ENCODE data around the gene TMEM256. TPM values are rescaled to one million over a fixed set of nuclear protein-coding genes. Genes with fewer than 3 reads are reported as not detected.

The TMEM256 gene
- total RNA-seq, 4 donors from 2014 or later, result 28.9 to 65.6 (median 50.2) TPM

GRCh38 chr17:7435676-7436555, 32.0 kb upstream of the TMEM256 start:
- H3K9me3 ChIP-seq, result no peaks in the 10 kb centered on the region
- H3K36me3 ChIP-seq, result no peaks in the 10 kb centered on the region
- peak overlapping the region; percentile 53 to 63 (median 58) for H3K4me3 ChIP-seq
- intact Hi-C loops (cut with DNase I; ENCODE audit: low total_unique reads), result loop anchor here (1.0 to 2.0 kb wide), 4 partner anchors 32 to 83 kb away; partner anchors contain the start of genes KCTD11, PLSCR3, POLR2A and TMEM256
- DNase-seq (peak in 1 of 2 donors; percentile 41), ATAC-seq (no peak)
- H3K4me1 ChIP-seq, result peaks cover 35 to 52% of the 10 kb centered on the region in 2 donors
- peaks cover 0 to 4% (median 0%) of the 10 kb centered on the region in 3 donors for H3K27me3 ChIP-seq
- peak overlapping the region; percentile 80 to 100 (median 94) for H3K27ac ChIP-seq
- in situ Hi-C loops (cut with MboI; ENCODE audit: low sequenced_read_pairs in 4 of 4), result loop anchor here in 2 of 4 donors (5.0 to 25.0 kb wide), 2 partner anchors 51 to 126 kb away; partner anchors contain the start of genes SENP3 (in 1 of the 2) and TNFSF13 (in 1 of the 2)
- peak in 1 of 2 donors; percentile 4 for TF ChIP-seq POLR2A (IDR thresholded peaks at IDR 0.05)
- TF ChIP-seq, protein P1, sequence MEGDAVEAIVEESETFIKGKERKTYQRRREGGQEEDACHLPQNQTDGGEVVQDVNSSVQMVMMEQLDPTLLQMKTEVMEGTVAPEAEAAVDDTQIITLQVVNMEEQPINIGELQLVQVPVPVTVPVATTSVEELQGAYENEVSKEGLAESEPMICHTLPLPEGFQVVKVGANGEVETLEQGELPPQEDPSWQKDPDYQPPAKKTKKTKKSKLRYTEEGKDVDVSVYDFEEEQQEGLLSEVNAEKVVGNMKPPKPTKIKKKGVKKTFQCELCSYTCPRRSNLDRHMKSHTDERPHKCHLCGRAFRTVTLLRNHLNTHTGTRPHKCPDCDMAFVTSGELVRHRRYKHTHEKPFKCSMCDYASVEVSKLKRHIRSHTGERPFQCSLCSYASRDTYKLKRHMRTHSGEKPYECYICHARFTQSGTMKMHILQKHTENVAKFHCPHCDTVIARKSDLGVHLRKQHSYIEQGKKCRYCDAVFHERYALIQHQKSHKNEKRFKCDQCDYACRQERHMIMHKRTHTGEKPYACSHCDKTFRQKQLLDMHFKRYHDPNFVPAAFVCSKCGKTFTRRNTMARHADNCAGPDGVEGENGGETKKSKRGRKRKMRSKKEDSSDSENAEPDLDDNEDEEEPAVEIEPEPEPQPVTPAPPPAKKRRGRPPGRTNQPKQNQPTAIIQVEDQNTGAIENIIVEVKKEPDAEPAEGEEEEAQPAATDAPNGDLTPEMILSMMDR (IDR thresholded peaks at IDR 0.05 in 4 of 5, conservative IDR thresholded peaks at IDR 0.05 in 1 of 5), result no peak

- Histone ChIP-seq H3K9me3 (no peaks in the 10 kb centered on the region), H3K4me3 (no peak overlapping the region), H3K27ac (no peak overlapping the region), H3K27me3 (no peaks in the 10 kb centered on the region), H3K4me1 (peaks cover 17 to 20% of the 10 kb centered on the region in 2 donors), H3K36me3 (no peaks in the 10 kb centered on the region)
- in situ Hi-C loops (cut with MboI; ENCODE audit: low sequenced_read_pairs in 4 of 4), result loop anchor here in 1 of 4 donors (25.0 kb wide), 1 partner anchor 130 kb away; the partner anchor contains the start of genes SENP3 and TNFSF13
- no peak for ATAC-seq
- TF ChIP-seq, protein P1 (IDR thresholded peaks at IDR 0.05 in 4 of 5, conservative IDR thresholded peaks at IDR 0.05 in 1 of 5), result no peak
- no peak for TF ChIP-seq POLR2A (IDR thresholded peaks at IDR 0.05)
- intact Hi-C loops (cut with DNase I; ENCODE audit: low total_unique reads), result no loop called here
- DNase-seq, result no peak
Measured at GRCh38 chr17:7432296-7432695, 28.4 kb upstream of the TMEM256 start.

DNA sequence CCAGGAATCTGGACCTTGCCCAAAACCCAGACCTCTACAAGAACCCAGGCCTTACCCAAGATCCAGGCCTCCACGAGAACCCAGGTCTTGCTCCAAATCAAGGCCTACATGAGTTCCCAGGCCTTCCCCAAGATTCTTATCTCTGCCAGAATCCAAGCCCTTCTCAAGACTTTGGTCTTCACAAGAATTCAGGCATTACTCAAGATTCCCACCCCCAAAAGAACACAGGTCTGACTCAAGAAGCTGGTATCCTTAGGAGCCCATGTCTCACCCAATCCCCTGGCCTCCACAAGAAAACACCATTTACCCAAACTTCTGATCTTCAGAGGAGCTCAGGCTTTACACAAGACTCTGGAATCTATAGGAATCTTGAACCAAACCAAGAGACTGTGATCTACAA, 27.3 kb upstream of the TMEM256 start:
- TF ChIP-seq, protein P1 (IDR thresholded peaks at IDR 0.05 in 4 of 5, conservative IDR thresholded peaks at IDR 0.05 in 1 of 5), result no peak
- TF ChIP-seq POLR2A (IDR thresholded peaks at IDR 0.05), result no peak
- no peaks in the 10 kb centered on the region for H3K27me3 ChIP-seq
- H3K4me3 ChIP-seq, result no peak overlapping the region
- no peak for DNase-seq
- no peak overlapping the region for H3K27ac ChIP-seq
- no peaks in the 10 kb centered on the region for H3K36me3 ChIP-seq
- intact Hi-C loops (cut with DNase I; ENCODE audit: low total_unique reads) (no loop called here), in situ Hi-C loops (cut with MboI; ENCODE audit: low sequenced_read_pairs in 4 of 4) (loop anchor here in 1 of 4 donors (25.0 kb wide), 1 partner anchor 131 kb away; the partner anchor contains the start of genes SENP3 and TNFSF13)
- no peak for ATAC-seq
- H3K4me1 ChIP-seq, result peaks cover 10 to 12% of the 10 kb centered on the region in 2 donors
- H3K9me3 ChIP-seq, result no peaks in the 10 kb centered on the region

GRCh38 chr17:7429722-7430121, 25.8 kb upstream of the TMEM256 start:
- in situ Hi-C loops (cut with MboI; ENCODE audit: low sequenced_read_pairs in 4 of 4), result loop anchor here in 1 of 4 donors (25.0 kb wide), 1 partner anchor 133 kb away; the partner anchor contains the start of genes SENP3 and TNFSF13
- ATAC-seq (no peak), DNase-seq (no peak)
- Histone ChIP-seq H3K27me3 (no peaks in the 10 kb centered on the region), H3K36me3 (no peaks in the 10 kb centered on the region), H3K9me3 (no peaks in the 10 kb centered on the region), H3K27ac (no peak overlapping the region), H3K4me1 (peaks cover 0 to under 1% of the 10 kb centered on the region in 2 donors), H3K4me3 (no peak overlapping the region)
- intact Hi-C loops (cut with DNase I; ENCODE audit: low total_unique reads), result no loop called here
- TF ChIP-seq, protein P1 (IDR thresholded peaks at IDR 0.05 in 4 of 5, conservative IDR thresholded peaks at IDR 0.05 in 1 of 5), result no peak
- TF ChIP-seq POLR2A (IDR thresholded peaks at IDR 0.05), result no peak

Data from gastrocnemius medialis (tissue), 4 donors.